H9 (cell line): ENCODE measurements around the gene DPAGT1. TPM values are rescaled to one million over a fixed set of nuclear protein-coding genes. Genes with fewer than 3 reads are reported as not detected.

ENCODE experiments used
- DNase-seq: peaks from one replicate; pipeline ENCODE4 v3.0.0-alpha.2; 2017
- H2AFZ ChIP-seq: one replicate; pipeline ENCODE4 v1.6.1; 2013; ENCODE audit warnings: mild to moderate bottlenecking, low read length, control low read depth, moderate library complexity
- H2AK5ac ChIP-seq: 2 replicates; pipeline ENCODE4 v1.6.1; 2013; ENCODE audit warnings: low read length, control low read depth, mixed read lengths; ENCODE audit not compliant: insufficient read length
- H2BK120ac ChIP-seq: one replicate; pipeline ENCODE4 v1.6.1; 2013; ENCODE audit warnings: low read depth, mild to moderate bottlenecking, low read length, control low read depth, inconsistent platforms; ENCODE audit not compliant: poor library complexity, severe bottlenecking
- H2BK12ac ChIP-seq: 2 replicates; pipeline ENCODE4 v1.6.1; 2013; ENCODE audit warnings: low read length, control low read depth, mixed read lengths, low read depth; ENCODE audit not compliant: insufficient read length
- H2BK15ac ChIP-seq: 2 replicates; pipeline ENCODE4 v1.6.1; 2013; ENCODE audit warnings: low read depth, low read length, control low read depth
- H2BK20ac ChIP-seq: one replicate; pipeline ENCODE4 v1.6.1; 2013; ENCODE audit warnings: low read depth, mild to moderate bottlenecking, low read length, control low read depth, inconsistent platforms; ENCODE audit not compliant: poor library complexity, severe bottlenecking
- H2BK5ac ChIP-seq: 2 replicates; pipeline ENCODE4 v1.6.1; 2013; ENCODE audit warnings: low read length, control low read depth, mixed read lengths; ENCODE audit not compliant: insufficient read length
- H3K14ac ChIP-seq: 2 replicates; pipeline ENCODE4 v1.6.1; 2013; ENCODE audit warnings: low read length, control low read depth; ENCODE audit not compliant: insufficient read depth
- H3K18ac ChIP-seq: 2 replicates; pipeline ENCODE4 v1.6.1; 2013; ENCODE audit warnings: low read depth, mild to moderate bottlenecking, mixed read lengths, low read length, control low read depth; ENCODE audit not compliant: insufficient read length
- H3K23ac ChIP-seq: 2 replicates; pipeline ENCODE4 v1.6.1; 2013; ENCODE audit warnings: low read length, control low read depth, mixed read lengths, low read depth; ENCODE audit not compliant: insufficient read length
- H3K23me2 ChIP-seq: 2 replicates; pipeline ENCODE4 v1.6.1; 2013; ENCODE audit warnings: low read depth, mild to moderate bottlenecking, mixed read lengths, low read length, control low read depth; ENCODE audit not compliant: insufficient read length, poor library complexity, severe bottlenecking
- H3K27ac ChIP-seq: 2 replicates; pipeline ENCODE4 v1.5.1; 2013; ENCODE audit warnings: low read length, control low read depth, mixed read lengths, low read depth; ENCODE audit not compliant: insufficient read length
- H3K27me3 ChIP-seq: 2 replicates; pipeline ENCODE4 v1.6.1; 2013; ENCODE audit warnings: low read length, control low read depth, inconsistent platforms; ENCODE audit not compliant: insufficient read depth
- H3K4ac ChIP-seq: 2 replicates; pipeline ENCODE4 v1.6.1; 2013; ENCODE audit warnings: low read depth, mild to moderate bottlenecking, control low read depth, inconsistent platforms, low read length, moderate library complexity
- H3K4me1 ChIP-seq: 2 replicates; pipeline ENCODE4 v1.6.1; 2013; ENCODE audit warnings: low read length, control low read depth, inconsistent platforms; ENCODE audit not compliant: insufficient read depth
- H3K4me2 ChIP-seq: 2 replicates; pipeline ENCODE4 v1.6.1; 2013; ENCODE audit warnings: low read length, control low read depth, mixed read lengths; ENCODE audit not compliant: insufficient read length, insufficient read depth
- H3K56ac ChIP-seq: 2 replicates; pipeline ENCODE4 v1.6.1; 2013; ENCODE audit warnings: low read depth, mild to moderate bottlenecking, mixed read lengths, low read length, control low read depth; ENCODE audit not compliant: insufficient read length
- H3K79me1 ChIP-seq: 2 replicates; pipeline ENCODE4 v1.6.1; 2013; ENCODE audit warnings: low read depth, mild to moderate bottlenecking, moderate library complexity, low read length, control low read depth, inconsistent platforms; ENCODE audit not compliant: insufficient read depth, poor library complexity, severe bottlenecking
- H3K79me2 ChIP-seq: 2 replicates; pipeline ENCODE4 v1.6.1; 2013; ENCODE audit warnings: low read length, control low read depth, inconsistent platforms; ENCODE audit not compliant: insufficient read depth
- H3K9ac ChIP-seq: 2 replicates; pipeline ENCODE4 v1.6.1; 2013; ENCODE audit warnings: low read length, control low read depth, mixed read lengths; ENCODE audit not compliant: insufficient read length; ENCODE audit errors: extremely low read depth
- H3K9me3 ChIP-seq: one replicate; pipeline ENCODE4 v1.6.1; 2013; ENCODE audit warnings: low read depth, low read length, inconsistent platforms; ENCODE audit not compliant: control insufficient read depth
- H3T11ph ChIP-seq: one replicate; pipeline ENCODE4 v1.6.1; 2013; ENCODE audit warnings: mild to moderate bottlenecking, low read length, control low read depth, inconsistent platforms
- H4K20me1 ChIP-seq: one replicate; pipeline ENCODE4 v1.6.1; 2013; ENCODE audit not compliant: control insufficient read depth, insufficient read length, insufficient read depth
- H4K5ac ChIP-seq: 2 replicates; pipeline ENCODE4 v1.6.1; 2013; ENCODE audit warnings: low read depth, mild to moderate bottlenecking, mixed read lengths, low read length, control low read depth; ENCODE audit not compliant: insufficient read length
- H4K8ac ChIP-seq: replicated peaks from 2 replicates; pipeline ENCODE4 v1.6.1; 2013; ENCODE audit warnings: low read length, control low read depth, mixed read lengths, low read depth; ENCODE audit not compliant: insufficient read length
- H4K91ac ChIP-seq: 2 replicates; pipeline ENCODE4 v1.6.1; 2013; ENCODE audit warnings: low read depth, mild to moderate bottlenecking, moderate library complexity, mixed read lengths, low read length, control low read depth; ENCODE audit not compliant: insufficient read length
- H3K27ac Mint-ChIP-seq, 3 experiments: 2 replicates in 2 of 3; 3 replicates in 1 of 3; pipeline ENCODE4 v1.8.0; 2020 to 2021; ENCODE audit warnings: mixed read lengths in 3 of 3, mild to moderate bottlenecking in 1 of 3, moderate library complexity in 1 of 3
- H3K27me3 Mint-ChIP-seq: 2 replicates; pipeline ENCODE4 v1.8.0; 2021; ENCODE audit warnings: low read depth, mild to moderate bottlenecking, moderate library complexity, mixed read lengths
- H3K36me3 Mint-ChIP-seq, 3 experiments: 2 replicates in 2 of 3; 3 replicates in 1 of 3; pipeline ENCODE4 v1.8.0; 2020 to 2021; ENCODE audit warnings: low read depth in 3 of 3, mixed read lengths in 3 of 3; ENCODE audit not compliant: insufficient read depth in 1 of 3
- H3K4me1 Mint-ChIP-seq, 2 experiments: 2 replicates each; pipeline ENCODE4 v1.8.0; 2020; ENCODE audit warnings: mixed read lengths in 2 of 2
- H3K4me3 Mint-ChIP-seq, 2 experiments: 2 replicates in 1 of 2; 3 replicates in 1 of 2; pipeline ENCODE4 v1.8.0; 2020 to 2021; ENCODE audit warnings: mild to moderate bottlenecking in 2 of 2, mixed read lengths in 2 of 2, moderate library complexity in 1 of 2
- H3K9me3 Mint-ChIP-seq, 2 experiments: 2 replicates in 1 of 2; 3 replicates in 1 of 2; pipeline ENCODE4 v1.8.0; 2020; ENCODE audit warnings: mild to moderate bottlenecking in 2 of 2, mixed read lengths in 2 of 2, moderate library complexity in 1 of 2
- WGBS: extraction: QIAGEN DNeasy Blood & Tissue Kit; methylation state at CpG from one replicate; pipeline ENCODE4 v1.1.7; 2013; ENCODE audit warnings: missing lambda C conversion rate, low lambda C conversion rate, mixed read lengths; ENCODE audit not compliant: insufficient read length; ENCODE audit errors: extremely low coverage; 5-methylcytosine and 5-hydroxymethylcytosine counted together
- total RNA-seq: library from RNA; stranded (reverse); gene quantifications from 2 replicates; pipeline ENCODE4 v1.2.1, GENCODE V29; 2021
- TF ChIP-seq, protein P1 (sequence below): fragments of 200-600 bp; sonication (generic); conservative IDR thresholded peaks from 3 replicates; pipeline ENCODE4 v1.8.0; 2021; ENCODE audit warnings: antibody characterized with exemption, mild to moderate bottlenecking

DPAGT1 gene
- total RNA-seq, 1 experiment from 2014 or later = 43.6 TPM

DNA sequence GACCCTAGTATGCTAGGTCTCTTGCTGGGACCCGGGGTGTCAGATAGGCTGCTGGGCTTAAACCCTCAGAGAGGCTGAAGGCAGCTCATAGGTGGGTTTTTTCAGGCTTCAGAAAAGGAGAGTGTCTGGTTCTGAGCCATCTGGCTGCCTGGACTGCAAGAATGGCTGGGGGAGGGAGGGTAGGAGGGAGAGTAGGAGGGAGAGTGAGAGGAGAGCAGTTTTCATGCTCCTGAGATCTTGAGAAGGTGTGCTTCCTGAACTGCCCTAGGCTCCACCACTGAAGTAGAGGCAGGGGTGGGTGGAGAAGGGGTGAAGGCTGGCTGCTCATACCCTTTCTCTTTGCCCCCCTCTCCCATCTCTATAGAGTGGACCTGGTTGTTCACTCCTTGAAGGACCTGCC is 12.3 kb downstream of the DPAGT1 start:
- H3K79me2 ChIP-seq = peaks cover 13% of the 10 kb centered on the region; the same call in 1 of the 2 replicates
- H3K4me1 Mint-ChIP-seq = peaks cover 27 to 33% of the 10 kb centered on the region in 2 experiments

More for the DNA sequence above, 12.3 kb downstream of the DPAGT1 start:
- Histone ChIP-seq H3K9me3 (no peaks in the 10 kb centered on the region), H2BK5ac (no peak overlapping the region), H3K27me3 (no peaks in the 10 kb centered on the region), H3K79me1 (no peaks in the 10 kb centered on the region), H3K4me2 (no peak overlapping the region), H3K56ac (no peak overlapping the region), H3K23me2 (peaks cover 18% of the 10 kb centered on the region), H3K14ac (no peak overlapping the region), H4K5ac (no peak overlapping the region), H2BK120ac (no peak overlapping the region), H2BK12ac (no peak overlapping the region), H3K18ac (no peak overlapping the region), H3K4me1 (no peaks in the 10 kb centered on the region; the same call in 1 of the 2 replicates), H2AK5ac (no peak overlapping the region), H3T11ph (no peak overlapping the region), H3K4ac (no peak overlapping the region), H2AFZ (no peak overlapping the region), H3K27ac (no peak overlapping the region), H4K20me1 (no peaks in the 10 kb centered on the region), H2BK20ac (no peak overlapping the region), H4K8ac (no peak overlapping the region), H2BK15ac (no peak overlapping the region), H4K91ac (no peak overlapping the region), H3K9ac (no peak overlapping the region), H3K23ac (no peak overlapping the region)
- Mint-ChIP-seq H3K27me3 (no peaks in the 10 kb centered on the region), H3K36me3 (peaks cover 17 to 38% (median 33%) of the 10 kb centered on the region in 3 experiments), H3K27ac (no peak overlapping the region), H3K4me3 (no peak overlapping the region), H3K9me3 (no peaks in the 10 kb centered on the region; a peak in 1 of 5 replicates)
- DNase-seq = no peak
- no CpG with 5 or more reads among the region's 1 CpG for WGBS
- TF ChIP-seq, protein P1, sequence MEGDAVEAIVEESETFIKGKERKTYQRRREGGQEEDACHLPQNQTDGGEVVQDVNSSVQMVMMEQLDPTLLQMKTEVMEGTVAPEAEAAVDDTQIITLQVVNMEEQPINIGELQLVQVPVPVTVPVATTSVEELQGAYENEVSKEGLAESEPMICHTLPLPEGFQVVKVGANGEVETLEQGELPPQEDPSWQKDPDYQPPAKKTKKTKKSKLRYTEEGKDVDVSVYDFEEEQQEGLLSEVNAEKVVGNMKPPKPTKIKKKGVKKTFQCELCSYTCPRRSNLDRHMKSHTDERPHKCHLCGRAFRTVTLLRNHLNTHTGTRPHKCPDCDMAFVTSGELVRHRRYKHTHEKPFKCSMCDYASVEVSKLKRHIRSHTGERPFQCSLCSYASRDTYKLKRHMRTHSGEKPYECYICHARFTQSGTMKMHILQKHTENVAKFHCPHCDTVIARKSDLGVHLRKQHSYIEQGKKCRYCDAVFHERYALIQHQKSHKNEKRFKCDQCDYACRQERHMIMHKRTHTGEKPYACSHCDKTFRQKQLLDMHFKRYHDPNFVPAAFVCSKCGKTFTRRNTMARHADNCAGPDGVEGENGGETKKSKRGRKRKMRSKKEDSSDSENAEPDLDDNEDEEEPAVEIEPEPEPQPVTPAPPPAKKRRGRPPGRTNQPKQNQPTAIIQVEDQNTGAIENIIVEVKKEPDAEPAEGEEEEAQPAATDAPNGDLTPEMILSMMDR = no peak
